Posterior vena cava (tissue), 2 donors: ENCODE measurements around the gene STX8. TPM values are rescaled to one million over a fixed set of nuclear protein-coding genes. Genes with fewer than 3 reads are reported as not detected.

Source experiments
- DNase-seq: peaks from one replicate; pipeline ENCODE4 v3.0.0-alpha.2; 2020; ENCODE audit warnings: low spot score
- intact Hi-C, 2 donors: fragments of 100-400 bp; cut with DNase I; formaldehyde crosslinking; loops; one replicate each; pipeline versions ENCODE4 v1.14.1 to v1.14.2; 2022 to 2023
- total RNA-seq, 2 donors: library from RNA; stranded (reverse); fragmentation: NEBNext Ultra II Directional; extraction: Animal tissue kit (Norgen Biotek cat#: 25700); gene quantifications; one replicate each; pipeline ENCODE4 v1.2.1, GENCODE V29; 2021
- donor health status: DM: yes; HTN: yes; CAD: no.
- donor health status: DM: yes; HTN: yes; CAD: no.

The STX8 gene
- total RNA-seq, 2 donors from 2014 or later = 55.2 to 80.4 TPM

GRCh38 chr17:9240659-9241370, 334.8 kb downstream of the STX8 start:
- intact Hi-C loops = no loop called here

GRCh38 chr17:9239793-9240658, 335.6 kb downstream of the STX8 start:
- peak; percentile 95 for DNase-seq
- intact Hi-C loops = no loop called here

More at GRCh38 chr17:9240659-9241370, 334.8 kb downstream of the STX8 start:
- peak; percentile 92 for DNase-seq

GRCh38 chr17:9239246-9239792, 336.3 kb downstream of the STX8 start:
- no peak for DNase-seq
- intact Hi-C loops = no loop called here

- intact Hi-C loops = no loop called here
- no peak for DNase-seq
Observed at GRCh38 chr17:9238340-9239245, 337.0 kb downstream of the STX8 start.

GRCh38 chr17:9237661-9238301, 337.8 kb downstream of the STX8 start:
- intact Hi-C loops = no loop called here
- DNase-seq = no peak

GRCh38 chr17:9237053-9237410, 338.6 kb downstream of the STX8 start:
- DNase-seq = no peak
- intact Hi-C loops = no loop called here

- no peak for DNase-seq
- intact Hi-C loops = no loop called here
Observed at GRCh38 chr17:9236286-9237052, 339.2 kb downstream of the STX8 start.

- DNase-seq = no peak
- intact Hi-C loops = no loop called here
Observed at GRCh38 chr17:9235346-9235745, 340.3 kb downstream of the STX8 start.

- intact Hi-C loops = no loop called here
- no peak for DNase-seq
Observed at GRCh38 chr17:9234389-9234945, 341.2 kb downstream of the STX8 start.

- intact Hi-C loops = no loop called here
Observed at GRCh38 chr17:9233761-9234160, 341.9 kb downstream of the STX8 start.

GRCh38 chr17:9233271-9233599, 342.4 kb downstream of the STX8 start:
- DNase-seq = no peak
- intact Hi-C loops = no loop called here

More at GRCh38 chr17:9233761-9234160, 341.9 kb downstream of the STX8 start:
- DNase-seq = no peak

GRCh38 chr17:9232591-9233270, 342.9 kb downstream of the STX8 start:
- intact Hi-C loops = no loop called here
- DNase-seq = no peak

GRCh38 chr17:9232155-9232475, 343.5 kb downstream of the STX8 start:
- intact Hi-C loops = no loop called here
- DNase-seq = no peak

- intact Hi-C loops = no loop called here
- DNase-seq = no peak
Observed at GRCh38 chr17:9231449-9232154, 344.0 kb downstream of the STX8 start.

GRCh38 chr17:9230861-9231260, 344.8 kb downstream of the STX8 start:
- no peak for DNase-seq
- intact Hi-C loops = no loop called here

- intact Hi-C loops = no loop called here
- no peak for DNase-seq
Observed at GRCh38 chr17:9230346-9230745, 345.3 kb downstream of the STX8 start.

GRCh38 chr17:9229826-9230201, 345.8 kb downstream of the STX8 start:
- intact Hi-C loops = no loop called here
- no peak for DNase-seq
